B cell (primary cell): ENCODE data around the gene CBX6.

Experiments
- CTCF ChIP-seq: fragments of 200-600 bp; IDR thresholded peaks from one replicate; pipeline ENCODE4 v1.8.0; 2022; ENCODE audit warnings: antibody characterized with exemption, mild to moderate bottlenecking
- EZH2 ChIP-seq: IDR thresholded peaks from 2 replicates; pipeline ENCODE4 v1.6.1; 2012; ENCODE audit warnings: borderline replicate concordance, low read depth, mild to moderate bottlenecking, moderate library complexity, low read length; ENCODE audit not compliant: insufficient read depth, poor library complexity, severe bottlenecking

GRCh38 chr22:38858492-38858891, 13.5 kb downstream of the CBX6 start:
- no peak for TF ChIP-seq CTCF
- no peak for TF ChIP-seq EZH2
